ENCODE data around the gene CROT.
A peak's percentile ranks its signal among the peaks of the same experiment; 100 is the strongest.
"Not testable (repeated sequence)": the region's sequence is repeated elsewhere in the genome, so short reads cannot be mapped to it uniquely, and the experiment has no call there.

The CROT gene
- 10.5 to 23.4 (median 15.1) reads per million in 4 experiments for total RNA-seq

- peak; percentile 92 for DNase-seq
Measured at GRCh38 chr7:87345166-87345927, at the start of gene CROT. TSS of gene CROT (plus strand) at chr7:87345664. CDS start at chr7:87349069, 3,405 bp downstream.

DNA sequence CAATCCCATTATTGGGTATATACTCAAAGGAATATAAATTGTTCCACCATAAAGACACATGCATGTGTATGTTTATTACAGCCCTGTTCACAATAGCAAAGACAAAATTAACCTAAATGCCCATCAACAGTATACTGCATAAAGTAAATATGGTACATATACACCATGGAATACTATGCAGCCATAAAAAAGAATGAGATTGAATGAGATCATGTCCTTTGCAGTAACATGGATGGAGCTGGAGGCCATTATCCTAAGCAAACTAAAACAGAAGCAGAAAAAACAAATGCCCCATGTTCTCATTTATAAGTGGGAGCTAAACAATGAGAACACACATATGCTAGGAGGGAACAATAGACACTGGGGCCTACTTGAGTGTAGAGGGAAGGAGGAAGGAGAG, 44.7 kb upstream of the CROT start:
- DNase-seq = no peak

DNA sequence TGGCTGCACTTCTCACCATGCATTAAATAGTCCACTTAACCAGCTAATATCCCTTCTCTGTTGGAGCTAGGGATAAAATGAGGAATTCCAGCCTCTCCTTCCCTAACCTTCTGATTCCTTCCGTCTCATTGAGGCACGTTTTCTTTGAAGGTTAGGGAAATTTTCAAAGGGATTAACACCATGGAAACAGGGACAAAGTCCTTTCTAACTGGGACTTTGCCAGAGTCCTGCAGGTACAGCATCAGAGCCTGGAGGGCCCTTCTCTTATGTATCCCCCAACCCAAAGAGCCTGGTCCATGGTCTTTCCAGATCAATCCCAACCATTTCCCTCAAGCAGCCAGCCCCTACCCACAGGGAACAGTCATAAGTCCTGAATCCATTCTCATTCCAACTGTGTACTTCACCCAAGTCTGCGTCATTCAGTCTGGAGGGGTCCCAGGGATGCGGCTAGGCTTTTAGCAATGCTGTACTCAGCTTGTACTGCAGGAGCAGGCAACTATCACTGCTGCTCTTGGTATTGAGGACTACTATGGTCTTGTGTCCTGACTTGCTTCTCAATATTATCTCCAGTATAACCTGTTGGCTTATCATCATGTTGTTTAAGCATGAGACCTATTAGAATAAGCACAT, 34.6 kb upstream of the CROT start:
- no peak for DNase-seq

- peak; percentile 41 for DNase-seq
Measured at GRCh38 chr7:87312215-87312865, 33.1 kb upstream of the CROT start.

- no peak for DNase-seq
Measured at GRCh38 chr7:87316097-87316700, 29.3 kb upstream of the CROT start.

- no peak for DNase-seq
Measured at GRCh38 chr7:87316846-87317552, 28.5 kb upstream of the CROT start.

DNA sequence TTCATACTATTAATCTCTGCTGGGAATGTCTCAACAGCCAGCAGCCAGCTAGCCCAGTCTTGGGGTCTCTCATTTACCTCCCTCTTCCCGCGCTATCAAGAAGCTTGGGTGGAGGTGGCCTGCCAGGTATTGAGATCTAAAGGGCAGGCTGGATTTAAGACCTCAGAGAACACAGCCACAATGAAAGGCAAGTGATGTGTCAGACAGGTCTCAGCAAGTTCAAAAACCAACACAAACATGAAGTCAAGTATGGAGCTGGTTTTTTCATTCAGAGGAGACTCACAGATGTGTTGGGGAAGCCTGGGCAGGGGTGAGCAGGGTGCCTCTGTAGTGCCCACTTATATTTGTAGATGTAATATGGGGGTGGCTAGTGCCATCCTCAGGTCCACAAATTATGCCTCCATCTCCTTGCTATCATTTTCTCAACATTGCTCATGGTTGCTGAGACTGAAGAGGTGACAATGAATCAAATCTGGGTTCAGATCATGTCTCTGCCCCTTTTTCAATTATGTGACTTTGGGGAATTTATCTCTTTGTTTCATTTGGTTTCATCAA, 27.7 kb upstream of the CROT start:
- DNase-seq = no peak

DNA sequence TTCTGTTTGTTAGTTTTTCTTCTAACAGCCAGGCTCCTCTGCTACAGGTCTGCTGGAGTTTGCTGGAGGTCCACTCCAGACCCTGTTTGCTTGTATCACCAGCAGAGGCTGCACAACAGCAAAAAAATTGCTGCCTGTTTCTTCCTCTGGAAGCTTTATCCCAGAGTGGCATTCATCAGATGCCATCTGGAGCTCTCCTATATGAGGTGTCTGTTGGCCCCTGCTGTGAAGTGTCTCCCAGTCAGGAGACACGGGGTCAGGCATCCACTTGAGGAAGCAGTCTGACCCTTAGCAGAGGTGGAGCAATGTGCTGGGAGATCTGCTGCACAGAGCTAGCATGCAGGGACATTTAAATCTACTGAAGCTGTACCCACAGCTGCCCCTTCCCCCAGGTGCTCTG, 26.7 kb upstream of the CROT start:
- DNase-seq = no peak

GRCh38 chr7:87319154-87319581, 26.3 kb upstream of the CROT start:
- not testable (repeated sequence) for DNase-seq

- no peak for DNase-seq
Measured at GRCh38 chr7:87322912-87323311, 22.6 kb upstream of the CROT start.

- DNase-seq = no peak
Measured at GRCh38 chr7:87325576-87326370, 19.7 kb upstream of the CROT start.

- no peak for DNase-seq
Measured at GRCh38 chr7:87328281-87328680, 17.2 kb upstream of the CROT start.

DNA sequence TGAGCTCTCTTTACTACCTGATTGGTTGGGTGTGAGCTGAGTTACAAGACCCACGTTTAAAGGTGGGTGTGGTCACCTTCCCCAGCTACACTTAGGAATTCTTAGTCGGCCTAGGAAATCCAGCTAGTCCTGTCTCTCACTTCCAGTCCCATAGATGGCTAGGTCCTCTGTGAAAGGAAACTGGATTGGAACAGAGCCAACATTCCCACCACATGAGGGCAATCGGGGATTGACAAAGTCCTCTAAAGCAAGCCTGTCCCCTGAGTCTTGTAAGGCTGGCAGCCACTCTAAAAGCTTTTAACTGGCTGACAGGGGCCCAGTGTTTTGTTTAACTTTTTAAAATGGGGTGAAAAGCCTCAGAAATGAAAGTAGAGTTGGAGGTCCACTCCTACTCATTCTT, 15.1 kb upstream of the CROT start:
- no peak for DNase-seq

DNA sequence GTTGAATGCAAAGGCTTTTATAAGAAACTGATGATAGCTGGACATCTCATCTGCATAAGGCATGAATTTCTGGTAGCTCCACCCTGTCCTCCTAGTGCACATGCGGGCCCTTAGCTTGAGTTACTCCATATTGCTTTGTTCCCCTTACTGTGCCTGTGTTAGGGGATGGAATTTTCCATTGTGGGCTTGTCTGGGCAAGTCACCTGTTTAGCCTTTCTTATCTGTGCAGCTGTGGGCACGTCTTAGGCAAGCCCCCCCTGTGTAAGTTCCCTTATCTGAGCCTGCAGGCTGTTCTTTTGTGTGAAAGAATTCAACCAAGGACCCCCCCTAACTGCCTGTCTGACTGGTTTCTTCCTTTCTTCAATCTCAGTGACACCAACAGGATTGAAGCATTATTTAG, 14.5 kb upstream of the CROT start:
- DNase-seq = no peak

DNA sequence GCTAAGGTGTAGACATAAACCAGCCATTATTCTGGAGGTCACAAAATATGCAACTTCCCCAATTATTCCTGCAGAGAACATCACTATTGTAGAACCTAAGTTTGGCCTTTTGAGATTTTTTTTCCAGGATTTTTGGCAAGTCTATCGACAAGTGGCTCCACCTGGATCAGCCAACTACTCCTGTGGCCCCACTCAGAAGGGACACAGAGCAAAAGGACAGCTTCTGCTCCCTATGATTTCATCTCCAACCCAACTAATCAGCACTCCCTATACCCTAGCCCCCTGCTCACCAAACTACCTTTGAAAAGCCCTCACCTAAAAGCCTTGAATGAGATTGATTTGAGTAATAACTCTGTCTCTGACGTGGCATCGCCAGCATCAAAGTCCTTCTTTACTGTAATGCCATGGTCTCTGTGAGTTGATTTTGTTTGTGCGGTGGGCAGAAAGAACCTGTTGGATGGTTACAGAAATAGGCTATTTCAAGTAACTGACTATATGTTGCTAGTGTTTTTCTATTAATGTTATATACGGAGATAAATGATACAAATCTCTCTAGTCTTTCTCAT, 13.7 kb upstream of the CROT start:
- no peak for DNase-seq

DNA sequence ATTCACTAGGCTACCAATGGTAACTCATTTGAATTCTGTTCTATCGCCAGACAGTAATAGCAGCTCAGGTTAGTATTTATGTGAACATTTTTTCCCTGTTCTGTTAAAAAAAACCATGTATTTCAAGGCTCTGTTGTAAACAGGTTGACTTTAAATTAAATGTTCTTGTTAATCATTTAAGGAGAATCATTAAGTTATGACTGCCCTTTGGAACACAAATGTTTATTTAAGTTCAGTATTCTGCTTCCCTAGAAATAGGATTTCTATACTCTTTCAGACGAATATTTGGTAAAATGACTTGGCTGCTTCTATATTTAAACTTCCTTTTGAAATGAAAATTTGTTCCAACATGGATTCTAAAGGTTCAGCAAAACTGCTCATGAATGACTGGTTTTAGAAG, 13.1 kb upstream of the CROT start:
- DNase-seq = no peak

DNA sequence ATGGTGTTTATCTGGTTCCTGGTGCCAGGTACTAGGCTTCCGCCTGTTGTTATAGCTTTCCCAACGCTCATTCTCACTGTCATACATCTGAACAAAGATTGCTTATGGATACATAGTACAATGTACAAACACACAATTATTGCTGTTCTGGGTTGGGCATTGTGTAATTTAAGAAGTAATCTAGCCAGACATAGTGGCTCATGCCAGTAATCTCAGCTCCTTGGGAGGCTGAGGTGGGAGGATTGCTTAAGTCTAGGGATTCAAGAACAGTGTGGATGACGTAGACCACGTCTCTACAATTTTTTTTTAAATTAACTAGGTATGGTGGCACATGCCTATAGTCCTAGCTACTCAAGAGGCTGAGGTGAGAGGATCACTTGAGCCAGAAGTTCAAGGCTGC, 9.3 kb upstream of the CROT start:
- no peak for DNase-seq

- no peak for DNase-seq
Measured at GRCh38 chr7:87337331-87337730, 8.1 kb upstream of the CROT start.

- no peak for DNase-seq
Measured at GRCh38 chr7:87339373-87339897, 6.0 kb upstream of the CROT start.

GRCh38 chr7:87341441-87341840, 4.0 kb upstream of the CROT start:
- DNase-seq = no peak

DNA sequence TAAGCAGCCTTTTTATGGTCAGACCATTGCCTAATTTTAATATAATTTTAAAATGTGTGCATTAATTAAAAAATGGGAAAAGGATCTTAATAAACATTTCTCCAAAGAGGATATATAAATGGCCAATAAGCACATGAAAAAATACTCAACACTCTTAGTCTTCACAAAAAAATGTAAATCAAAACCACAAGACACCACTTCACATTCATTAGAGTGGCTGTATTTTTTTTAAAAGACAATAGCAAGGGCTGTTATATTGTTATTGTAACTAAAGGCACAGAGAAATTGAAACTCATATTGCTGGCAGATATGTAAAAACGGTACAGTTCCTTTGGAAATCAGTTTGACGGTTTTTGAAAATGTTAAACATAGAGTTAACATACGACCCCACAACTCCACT, 3.2 kb upstream of the CROT start:
- DNase-seq = no peak

All from effector CD8-positive, alpha-beta T cell (primary cell).